Gastroesophageal sphincter (tissue), 4 donors: ENCODE results near the gene SNCAIP. TPM values are rescaled to one million over a fixed set of nuclear protein-coding genes. Genes with fewer than 3 reads are reported as not detected.

Experiments
- ATAC-seq: fragments of 150-250 bp; one replicate; pipeline ENCODE4 v1.9.1; 2016; ENCODE audit warnings: mild to moderate bottlenecking, moderate library complexity
- H3K27ac ChIP-seq, 4 donors: fragments of 200-600 bp; sonication (generic) in 3 of 4; 1 replicate in 3 of 4; 2 replicates in 1 of 4; pipeline ENCODE4 v1.5.1; 2016 to 2019
- H3K27me3 ChIP-seq: fragments of 200-600 bp; sonication (generic); one replicate; pipeline ENCODE4 v1.5.1; 2019
- H3K36me3 ChIP-seq, 2 donors: fragments of 200-600 bp; sonication (generic); one replicate each; pipeline ENCODE4 v1.5.1; 2019; ENCODE audit warnings: control low read depth in 1 of 2
- H3K4me1 ChIP-seq, 3 donors: fragments of 200-600 bp; sonication (generic); 1 replicate in 2 of 3; 2 replicates in 1 of 3; pipeline ENCODE4 v1.5.1; 2016 to 2019; ENCODE audit warnings: control low read depth in 2 of 3
- H3K4me3 ChIP-seq, 2 donors: fragments of 200-600 bp; sonication (generic); one replicate each; pipeline ENCODE4 v1.5.1; 2019; ENCODE audit warnings: mild to moderate bottlenecking in 1 of 2, moderate library complexity in 1 of 2
- H3K9me3 ChIP-seq, 3 donors: fragments of 200-600 bp; sonication (generic); one replicate each; pipeline ENCODE4 v1.5.1; 2017 to 2019; ENCODE audit warnings: control low read depth in 2 of 3
- CTCF ChIP-seq, 4 experiments: fragments of 200-600 bp in 2 of 4; fragments of 450-650 bp in 2 of 4; sonication (generic) in 1 of 4; IDR thresholded peaks; one replicate each; pipeline ENCODE4 v1.5.1; 2017 to 2019; ENCODE audit warnings: antibody characterized with exemption in 4 of 4, mild to moderate bottlenecking in 2 of 4, moderate library complexity in 2 of 4
- EP300 ChIP-seq: sonication (generic); formaldehyde crosslinking; IDR thresholded peaks from one replicate; pipeline ENCODE4 v1.6.1; 2017; ENCODE audit warnings: antibody characterized with exemption, mild to moderate bottlenecking
- POLR2A ChIP-seq, 2 donors: fragments of 450-650 bp; IDR thresholded peaks; one replicate each; pipeline ENCODE4 v1.6.1; 2017; ENCODE audit warnings: antibody characterized with exemption in 2 of 2, mild to moderate bottlenecking in 2 of 2, moderate library complexity in 1 of 2
- POLR2AphosphoS5 ChIP-seq: sonication (generic); formaldehyde crosslinking; IDR thresholded peaks from one replicate; pipeline ENCODE4 v1.6.1; 2017; ENCODE audit warnings: antibody characterized with exemption
- WGBS, 2 donors: methylation state at CpG; one replicate each; pipeline ENCODE4 v1.1.5; 2018; ENCODE audit warnings: low coverage in 1 of 2; 5-methylcytosine and 5-hydroxymethylcytosine counted together
- total RNA-seq, 4 donors: library from RNA; depleted of rRNA; stranded (reverse); fragments of >200 nt; gene quantifications; one replicate each; pipeline ENCODE4 v1.1.0, GENCODE V29; 2016

The SNCAIP gene
- total RNA-seq, 4 donors from 2014 or later, result 1.1 to 2.9 (median 1.9) TPM

- WGBS, 2 donors, result 76 to 81% methylated on average over 3 of the region's 3 CpGs
- no peaks in the 10 kb centered on the region for H3K4me1 ChIP-seq
- no peak overlapping the region for H3K27ac ChIP-seq
- no peaks in the 10 kb centered on the region for H3K9me3 ChIP-seq
- no peaks in the 10 kb centered on the region for H3K27me3 ChIP-seq
- no peak for ATAC-seq
- TF ChIP-seq EP300 (no peak), CTCF (IDR thresholded peaks at IDR 0.05) (no peak), POLR2A (IDR thresholded peaks at IDR 0.05) (no peak), POLR2AphosphoS5 (no peak)
- no peak overlapping the region for H3K4me3 ChIP-seq
- H3K36me3 ChIP-seq, result no peaks in the 10 kb centered on the region
These were observed 114.3 kb downstream of the SNCAIP start for GRCh38 chr5:122426301-122426700.

- Histone ChIP-seq H3K27ac (no peak overlapping the region), H3K27me3 (no peaks in the 10 kb centered on the region), H3K4me1 (no peaks in the 10 kb centered on the region), H3K4me3 (no peak overlapping the region), H3K36me3 (no peaks in the 10 kb centered on the region), H3K9me3 (no peaks in the 10 kb centered on the region)
- TF ChIP-seq CTCF (IDR thresholded peaks at IDR 0.05) (no peak), POLR2AphosphoS5 (no peak), POLR2A (IDR thresholded peaks at IDR 0.05) (no peak), EP300 (no peak)
- no peak for ATAC-seq
- 83 to 88% methylated on average over 1 to 2 of the region's 2 CpGs for WGBS, 2 donors
These were observed 115.6 kb downstream of the SNCAIP start for GRCh38 chr5:122427621-122428020.

- peaks cover 0 to 8% (median 0%) of the 10 kb centered on the region in 3 donors for H3K4me1 ChIP-seq
- H3K27ac ChIP-seq, result no peak overlapping the region
- H3K27me3 ChIP-seq, result no peaks in the 10 kb centered on the region
- H3K9me3 ChIP-seq, result no peaks in the 10 kb centered on the region
- no peak for ATAC-seq
- no peak overlapping the region for H3K4me3 ChIP-seq
- TF ChIP-seq CTCF (IDR thresholded peaks at IDR 0.05) (no peak), POLR2AphosphoS5 (no peak), POLR2A (IDR thresholded peaks at IDR 0.05) (no peak), EP300 (no peak)
- 77 to 90% methylated on average over 6 to 7 of the region's 7 CpGs for WGBS, 2 donors
- no peaks in the 10 kb centered on the region for H3K36me3 ChIP-seq
These were observed 117.7 kb downstream of the SNCAIP start for GRCh38 chr5:122429545-122430318.

GRCh38 chr5:122430319-122430586 is 118.2 kb downstream of the SNCAIP start:
- ATAC-seq, result no peak
- peaks cover 0 to 11% (median 0%) of the 10 kb centered on the region in 3 donors for H3K4me1 ChIP-seq
- no peaks in the 10 kb centered on the region for H3K27me3 ChIP-seq
- H3K36me3 ChIP-seq, result no peaks in the 10 kb centered on the region
- no peak for TF ChIP-seq EP300
- TF ChIP-seq POLR2AphosphoS5, result no peak
- no peak for TF ChIP-seq CTCF (IDR thresholded peaks at IDR 0.05)
- TF ChIP-seq POLR2A (IDR thresholded peaks at IDR 0.05), result no peak
- WGBS, 2 donors, result 94 to 100% methylated on average over 2 of the region's 2 CpGs
- no peak overlapping the region for H3K4me3 ChIP-seq
- H3K9me3 ChIP-seq, result no peaks in the 10 kb centered on the region
- no peak overlapping the region for H3K27ac ChIP-seq

DNA sequence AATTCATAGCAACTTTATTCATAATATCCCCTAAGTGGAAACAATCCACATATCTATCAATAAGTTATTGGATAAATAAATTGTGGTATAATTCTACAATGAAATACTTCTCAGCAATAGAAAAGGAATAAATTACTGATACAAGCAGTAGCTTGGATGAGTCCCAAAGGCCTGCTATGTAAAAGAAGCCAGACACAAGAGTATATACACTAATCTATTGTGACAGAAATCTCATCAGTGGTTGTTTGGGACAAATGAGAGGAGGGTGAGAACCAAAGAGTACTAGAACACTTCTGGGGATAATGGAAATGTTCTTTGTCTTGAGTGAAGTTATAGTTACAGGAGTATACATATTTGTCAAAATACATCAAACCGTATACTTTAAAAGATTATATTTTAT is 119.3 kb downstream of the SNCAIP start:
- peaks cover 0 to 11% (median 0%) of the 10 kb centered on the region in 3 donors for H3K4me1 ChIP-seq
- H3K27ac ChIP-seq, result no peak overlapping the region
- no peaks in the 10 kb centered on the region for H3K9me3 ChIP-seq
- H3K36me3 ChIP-seq, result no peaks in the 10 kb centered on the region
- no peaks in the 10 kb centered on the region for H3K27me3 ChIP-seq
- TF ChIP-seq POLR2A (IDR thresholded peaks at IDR 0.05) (no peak), POLR2AphosphoS5 (no peak), EP300 (no peak), CTCF (IDR thresholded peaks at IDR 0.05) (no peak)
- no peak overlapping the region for H3K4me3 ChIP-seq
- 62 to 87% methylated on average over 1 of the region's 1 CpG for whole genome bisulfite sequencing, 2 donors
- no peak for ATAC-seq
